ENCODE data around the gene STRA8. TPM values are rescaled to one million over a fixed set of nuclear protein-coding genes. Genes with fewer than 3 reads are reported as not detected.

STRA8 gene
- not detected for polyA plus RNA-seq (2013, experiment 1 of 2; ENCODE audit: insufficient read length)
- polyA plus RNA-seq (2013, experiment 2 of 2; ENCODE audit: insufficient read length) = not detected

DNA sequence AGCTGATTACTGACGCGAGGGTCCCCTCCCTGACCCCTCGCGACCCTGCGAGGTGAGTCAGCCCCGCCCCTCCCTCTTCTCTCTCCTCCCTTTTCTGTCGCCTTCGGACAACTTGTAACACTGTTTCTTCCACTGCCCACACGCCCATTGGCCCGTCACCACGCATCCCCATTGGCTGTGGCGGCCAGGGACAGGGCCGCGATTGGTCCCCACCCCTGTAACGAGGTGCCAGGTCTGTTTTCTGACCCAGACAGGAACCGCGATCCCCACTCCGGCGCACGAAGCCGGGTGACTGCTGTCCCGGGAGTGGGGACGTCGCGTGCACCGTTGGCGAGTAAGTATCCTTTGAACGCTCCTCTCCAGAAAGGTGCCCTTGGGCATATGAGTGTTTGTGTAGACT, at the start of gene STRA8:
Gene STRA8, plus strand, starts transcription at position 269 of the 400 bp plus-strand sequence. CDS start 6,687 bp downstream, outside the sequence.
- DNase-seq = no peak

DNA sequence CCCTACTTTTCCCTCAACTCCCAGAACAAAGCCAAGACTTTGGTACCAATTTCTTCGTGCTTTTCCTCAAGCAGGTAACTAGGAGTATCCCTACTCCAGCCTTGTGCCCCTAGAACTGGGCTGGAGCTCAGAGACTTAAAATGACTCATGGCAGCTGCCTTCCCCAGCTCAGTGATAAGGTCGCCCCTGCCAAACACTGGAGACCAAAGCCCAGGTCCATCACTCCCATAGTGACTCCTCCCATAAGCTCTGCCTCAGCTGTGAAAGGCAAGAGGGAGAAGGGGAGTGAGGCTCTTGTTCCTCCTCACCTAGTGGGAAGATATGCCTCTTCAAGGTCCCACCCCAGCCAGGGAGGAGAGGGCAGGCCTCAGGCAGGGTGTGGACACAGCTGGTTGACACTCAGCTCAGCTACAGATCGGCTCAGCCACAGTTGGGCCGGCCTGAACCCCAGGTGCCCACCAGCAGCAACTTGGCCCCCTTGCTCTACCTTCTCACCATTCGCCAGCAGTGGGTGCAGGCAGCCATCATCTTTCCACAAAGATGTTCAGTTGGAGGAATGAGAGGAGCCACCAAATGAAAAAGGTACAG, 49.3 kb upstream of the STRA8 start:
- DNase-seq = no peak

- DNase-seq = no peak
These were observed 48.0 kb upstream of the STRA8 start for GRCh38 chr7:135185471-135186260.

- DNase-seq = no peak
These were observed 47.4 kb upstream of the STRA8 start for GRCh38 chr7:135186261-135186540.

- no peak for DNase-seq
These were observed 46.8 kb upstream of the STRA8 start for GRCh38 chr7:135186841-135187253.

- DNase-seq = no peak
These were observed 45.2 kb upstream of the STRA8 start for GRCh38 chr7:135188298-135188984.

DNA sequence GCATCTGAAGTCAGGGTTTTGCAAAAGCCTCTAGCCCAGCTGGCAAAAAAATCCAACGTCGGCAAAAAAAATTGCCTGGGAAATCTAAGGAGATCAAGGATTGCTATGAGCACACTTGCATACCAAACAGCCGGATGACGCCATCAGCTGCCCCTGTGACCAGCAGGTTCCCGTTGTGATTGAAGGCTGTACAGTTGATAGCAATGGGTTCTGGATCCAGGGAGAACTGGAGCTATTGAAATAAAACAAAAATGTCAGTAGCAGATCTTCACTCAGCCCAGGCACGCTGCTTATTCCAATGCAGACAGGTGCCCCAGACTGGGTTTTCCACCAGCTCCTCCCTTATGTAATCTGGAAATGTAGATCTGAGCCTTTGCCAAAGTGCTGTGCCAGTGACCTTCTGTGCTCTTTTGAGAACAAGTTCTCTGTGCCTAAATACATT, 44.4 kb upstream of the STRA8 start:
- no peak for DNase-seq

- peak; percentile 41 for DNase-seq
These were observed 43.7 kb upstream of the STRA8 start for GRCh38 chr7:135189961-135190360.

GRCh38 chr7:135190703-135191102, 42.9 kb upstream of the STRA8 start:
- no peak for DNase-seq

GRCh38 chr7:135192914-135193536, 40.6 kb upstream of the STRA8 start:
- DNase-seq = no peak

- peak; percentile 93 for DNase-seq
These were observed 40.0 kb upstream of the STRA8 start for GRCh38 chr7:135193615-135194081.

DNA sequence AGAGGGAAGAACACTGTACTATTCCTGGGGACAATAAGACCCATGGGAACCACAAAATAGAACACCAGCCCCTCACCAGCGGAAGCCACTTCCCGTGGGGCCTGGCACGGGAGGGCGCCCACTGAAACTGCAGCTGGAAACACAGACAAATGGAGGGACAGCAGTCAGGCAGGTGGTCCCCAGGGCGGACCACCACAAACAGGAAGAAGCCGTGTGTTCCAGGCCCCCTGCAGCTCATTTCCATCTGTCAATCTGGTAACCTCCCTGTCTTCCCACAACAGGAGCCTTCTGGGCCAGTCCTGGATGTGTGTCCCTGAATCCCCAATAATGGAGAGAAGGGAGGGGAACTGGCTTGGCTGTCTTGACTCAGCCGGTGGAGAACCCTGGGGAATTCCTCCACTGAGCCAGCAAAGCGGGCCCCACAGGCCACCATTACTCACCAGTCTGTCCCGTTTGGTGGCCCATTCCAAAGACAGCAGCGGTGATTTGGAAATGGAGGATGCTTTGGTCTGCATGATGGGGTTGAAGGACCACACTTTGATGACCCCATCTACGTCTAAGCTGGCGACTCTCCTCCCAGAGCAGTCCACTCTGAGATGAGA, 39.0 kb upstream of the STRA8 start:
- DNase-seq = peak; percentile 76

- no peak for DNase-seq
These were observed 38.5 kb upstream of the STRA8 start for GRCh38 chr7:135195156-135195555.

DNA sequence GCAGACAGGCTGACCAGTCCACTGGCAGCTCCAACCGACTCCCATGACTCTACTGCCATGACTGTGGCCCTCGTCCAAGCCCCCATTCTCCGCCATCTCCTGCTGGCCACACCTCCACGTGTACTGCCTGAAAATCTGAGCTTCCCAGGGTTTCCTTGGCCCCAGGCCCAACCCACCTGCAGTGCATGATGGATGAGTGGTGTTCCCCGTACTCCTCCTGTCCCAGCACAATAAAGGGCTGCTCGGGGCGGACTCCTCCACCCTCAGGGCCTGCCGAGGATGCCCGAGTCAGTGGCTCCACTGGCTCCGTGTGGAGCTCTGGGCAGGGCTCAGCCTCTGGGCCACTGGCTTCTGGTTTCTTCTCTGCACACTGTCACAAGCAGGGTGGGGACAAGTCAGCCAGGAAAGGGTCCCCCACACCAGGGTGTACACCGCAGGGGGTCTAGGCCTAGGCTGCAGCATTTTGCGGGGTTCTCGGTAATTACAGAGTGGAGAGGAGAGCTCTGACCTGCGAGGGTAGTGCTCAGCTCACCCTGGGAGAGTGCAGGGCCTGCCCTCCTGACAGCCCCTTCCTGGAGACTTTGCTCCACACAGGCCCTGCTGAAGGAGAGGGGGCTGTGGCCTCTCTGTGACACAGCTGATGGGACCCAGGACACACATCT, 37.5 kb upstream of the STRA8 start:
- DNase-seq = no peak

DNA sequence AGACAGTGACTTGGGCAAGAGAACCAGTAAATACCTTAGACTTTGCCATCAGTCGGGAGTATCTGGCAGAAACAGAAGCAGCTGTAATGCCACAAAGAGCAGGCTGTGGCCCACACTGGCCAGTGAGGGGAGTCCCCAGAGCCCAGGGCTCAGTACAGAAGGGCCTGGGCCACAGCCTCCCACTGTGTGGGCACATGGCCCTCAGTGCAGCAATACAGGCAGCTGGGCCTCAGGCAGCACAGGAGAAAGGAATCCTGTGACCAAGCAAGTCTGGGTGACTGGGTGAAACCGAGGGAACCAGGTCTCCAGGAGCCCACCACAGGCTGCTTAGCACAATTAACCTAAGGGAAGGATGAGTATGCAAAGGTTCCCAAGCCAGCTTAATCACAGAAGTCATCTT, 36.3 kb upstream of the STRA8 start:
- DNase-seq = no peak

GRCh38 chr7:135197906-135198655, 35.6 kb upstream of the STRA8 start:
- DNase-seq = no peak

GRCh38 chr7:135199439-135199838, 34.2 kb upstream of the STRA8 start:
- DNase-seq = no peak

DNA sequence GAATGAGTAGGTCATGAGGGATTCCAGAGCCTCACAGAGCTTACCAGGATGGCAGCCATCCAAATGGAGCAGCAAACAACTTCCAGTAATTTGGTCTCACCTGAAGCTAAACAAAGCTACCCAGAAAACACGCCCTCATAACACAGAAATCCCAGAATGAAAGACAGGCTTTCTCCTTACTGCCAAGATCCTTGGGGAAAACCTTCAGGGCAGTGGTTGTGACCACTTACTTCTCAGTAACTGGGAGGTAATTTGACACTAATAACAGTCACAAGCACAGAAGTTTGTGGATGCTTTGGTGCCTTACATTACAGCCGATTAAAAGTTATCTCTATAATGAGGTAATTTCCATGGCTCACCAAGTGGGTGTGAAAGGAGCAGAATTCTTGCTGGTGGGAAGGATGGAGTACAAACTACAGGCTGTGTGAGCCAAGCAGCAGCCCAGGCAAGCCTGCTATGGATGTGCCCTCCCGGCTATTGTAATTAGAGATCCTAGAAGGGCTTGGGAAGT, 32.8 kb upstream of the STRA8 start:
- DNase-seq = no peak

DNA sequence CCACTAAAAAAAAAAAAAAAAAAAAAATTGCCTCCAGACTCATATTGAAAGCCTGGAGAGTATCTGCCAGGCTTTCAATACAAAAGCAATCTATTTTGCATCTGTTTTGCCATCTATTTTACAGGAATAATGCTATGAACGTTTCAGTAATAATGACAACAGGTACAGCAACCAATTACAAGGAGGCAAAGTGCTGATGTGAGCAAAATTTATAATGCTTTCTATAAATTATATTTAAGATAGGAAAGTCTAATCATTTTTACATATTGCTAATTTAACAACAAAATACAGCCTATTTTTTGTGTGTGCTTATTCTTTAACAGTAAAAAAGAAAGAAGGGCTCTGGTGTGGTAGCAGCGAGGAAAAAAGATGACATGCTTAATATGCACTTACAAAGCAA, 32.3 kb upstream of the STRA8 start:
- no peak for DNase-seq

GRCh38 chr7:135204341-135204749, 29.3 kb upstream of the STRA8 start:
- no peak for DNase-seq

DNA sequence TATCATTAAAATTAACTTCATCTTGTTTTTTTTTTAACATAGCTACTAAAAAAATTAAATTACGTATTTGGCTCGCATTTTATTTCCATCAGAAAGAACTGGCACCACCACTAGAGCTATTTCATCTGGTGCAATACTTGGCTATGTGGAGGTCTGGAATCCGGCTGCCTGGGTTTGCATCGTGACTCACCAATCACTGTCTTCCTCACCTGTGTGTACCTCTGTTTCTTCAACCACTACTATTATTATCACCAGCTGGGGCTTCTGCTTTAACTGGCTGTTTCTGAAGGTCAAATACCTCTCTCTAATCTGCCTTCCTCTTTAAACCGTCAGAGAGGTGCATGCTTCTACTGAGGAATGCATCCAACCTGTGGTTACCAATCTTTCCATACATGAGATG, 28.8 kb upstream of the STRA8 start:
- no peak for DNase-seq

Measured in fibroblast of skin of back (primary cell).